Measurements from ENCODE around the gene FAM120A.
"Not testable (repeated sequence)": the region's sequence is repeated elsewhere in the genome, so short reads cannot be mapped to it uniquely, and the experiment has no call there.

FAM120A gene

GRCh38 chr9:93503381-93503780 is 51.9 kb downstream of the FAM120A start:
- no peak for ATAC-seq
- peaks cover 71% of the 10 kb centered on the region for H3K4me1 Mint-ChIP-seq
- no peaks in the 10 kb centered on the region for H3K27me3 Mint-ChIP-seq
- H3K4me3 Mint-ChIP-seq: no peak overlapping the region
- peak overlapping the region; percentile 15 for H3K27ac Mint-ChIP-seq
- peaks cover 69% of the 10 kb centered on the region for H3K36me3 Mint-ChIP-seq
- H3K9me3 Mint-ChIP-seq: no peaks in the 10 kb centered on the region

- H3K36me3 Mint-ChIP-seq: peaks cover 62% of the 10 kb centered on the region
- no peak overlapping the region for H3K4me3 Mint-ChIP-seq
- peak overlapping the region; percentile 15 for H3K27ac Mint-ChIP-seq
- no peaks in the 10 kb centered on the region for H3K9me3 Mint-ChIP-seq
- ATAC-seq: no peak
- H3K4me1 Mint-ChIP-seq: peaks cover 74% of the 10 kb centered on the region
- H3K27me3 Mint-ChIP-seq: no peaks in the 10 kb centered on the region
Observed at GRCh38 chr9:93505541-93506132, 54.2 kb downstream of the FAM120A start.

DNA sequence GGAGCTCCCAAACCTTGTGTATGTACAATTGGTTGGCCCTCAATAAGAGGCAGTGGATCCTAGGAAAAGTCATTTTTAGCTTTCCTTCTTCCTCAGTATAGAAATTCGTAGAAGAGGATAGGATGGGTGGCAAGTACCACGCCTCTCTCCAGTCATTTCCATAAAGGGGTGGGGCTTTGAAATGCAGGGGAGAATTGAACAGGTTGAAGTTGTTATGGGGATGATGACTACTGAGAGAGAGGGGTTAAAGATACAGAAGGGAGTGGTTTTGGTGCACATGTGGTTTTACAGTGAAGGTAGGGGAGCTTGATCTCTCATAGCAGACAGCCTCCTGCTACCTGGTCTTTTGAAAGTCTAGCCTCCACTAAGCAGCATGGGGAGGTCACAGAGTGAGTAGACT is 56.3 kb downstream of the FAM120A start:
- Mint-ChIP-seq H3K36me3 (peaks cover 58% of the 10 kb centered on the region), H3K27ac (peak overlapping the region; percentile 17), H3K9me3 (no peaks in the 10 kb centered on the region), H3K4me3 (no peak overlapping the region), H3K27me3 (no peaks in the 10 kb centered on the region), H3K4me1 (peaks cover 83% of the 10 kb centered on the region)
- no peak for ATAC-seq

GRCh38 chr9:93508207-93508606 is 56.7 kb downstream of the FAM120A start:
- no peaks in the 10 kb centered on the region for H3K27me3 Mint-ChIP-seq
- peaks cover 83% of the 10 kb centered on the region for H3K4me1 Mint-ChIP-seq
- peaks cover 57% of the 10 kb centered on the region for H3K36me3 Mint-ChIP-seq
- H3K9me3 Mint-ChIP-seq: no peaks in the 10 kb centered on the region
- H3K27ac Mint-ChIP-seq: no peak overlapping the region
- ATAC-seq: no peak
- no peak overlapping the region for H3K4me3 Mint-ChIP-seq

GRCh38 chr9:93509084-93509483 is 57.6 kb downstream of the FAM120A start:
- Mint-ChIP-seq H3K36me3 (peaks cover 58% of the 10 kb centered on the region), H3K9me3 (no peaks in the 10 kb centered on the region), H3K4me1 (peaks cover 85% of the 10 kb centered on the region), H3K27me3 (no peaks in the 10 kb centered on the region), H3K4me3 (no peak overlapping the region), H3K27ac (no peak overlapping the region)
- no peak for ATAC-seq

GRCh38 chr9:93510041-93510440 is 58.6 kb downstream of the FAM120A start:
- Mint-ChIP-seq H3K36me3 (peaks cover 58% of the 10 kb centered on the region), H3K27ac (no peak overlapping the region), H3K4me1 (peaks cover 76% of the 10 kb centered on the region), H3K9me3 (no peaks in the 10 kb centered on the region), H3K27me3 (no peaks in the 10 kb centered on the region), H3K4me3 (no peak overlapping the region)
- ATAC-seq: no peak

- H3K4me1 Mint-ChIP-seq: peaks cover 64% of the 10 kb centered on the region
- ATAC-seq: not testable (repeated sequence)
- H3K36me3 Mint-ChIP-seq: peaks cover 52% of the 10 kb centered on the region
Observed at GRCh38 chr9:93511228-93511627, 59.7 kb downstream of the FAM120A start.

DNA sequence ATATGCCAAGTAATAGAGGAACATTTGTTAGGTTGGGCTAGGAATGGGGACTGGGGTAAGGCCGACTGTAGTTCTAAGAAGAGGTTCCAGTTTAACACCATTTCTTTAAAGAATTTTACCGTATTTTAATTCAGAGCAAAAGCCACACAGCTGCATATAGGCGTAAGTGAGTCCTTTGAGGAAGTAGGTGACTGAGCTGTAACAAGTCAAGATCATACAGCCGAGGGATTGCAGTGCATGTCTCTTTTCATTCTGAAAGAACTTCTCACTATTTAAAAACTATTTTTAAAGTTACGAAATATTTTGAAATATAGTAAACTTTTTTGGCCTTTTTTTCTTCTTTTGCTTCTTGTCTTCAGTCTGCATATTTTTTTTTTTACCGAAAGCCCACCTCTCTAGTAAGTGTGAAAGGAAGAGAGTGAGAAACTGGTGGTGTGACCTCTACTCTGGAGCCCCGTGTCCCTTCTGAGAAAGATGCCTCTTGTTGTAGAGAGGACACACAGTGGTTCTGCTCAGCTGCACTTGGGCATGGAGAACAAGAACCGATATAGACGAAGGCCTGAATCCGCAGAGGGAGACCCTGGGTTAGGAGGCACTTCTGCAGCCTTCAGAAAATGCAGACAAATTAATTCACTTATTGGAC is 60.8 kb downstream of the FAM120A start:
- H3K4me1 Mint-ChIP-seq: peaks cover 53% of the 10 kb centered on the region
- not testable (repeated sequence) for ATAC-seq

More at GRCh38 chr9:93511228-93511627, 59.7 kb downstream of the FAM120A start:
- peak overlapping the region; percentile 51 for H3K27ac Mint-ChIP-seq
- H3K27me3 Mint-ChIP-seq, H3K9me3 Mint-ChIP-seq, H3K4me3 Mint-ChIP-seq: not testable (repeated sequence)

GRCh38 chr9:93513606-93514005 is 62.1 kb downstream of the FAM120A start:
- H3K9me3 Mint-ChIP-seq: no peaks in the 10 kb centered on the region
- H3K4me3 Mint-ChIP-seq: no peak overlapping the region
- no peaks in the 10 kb centered on the region for H3K27me3 Mint-ChIP-seq
- H3K36me3 Mint-ChIP-seq: peaks cover 48% of the 10 kb centered on the region
- H3K4me1 Mint-ChIP-seq: peaks cover 46% of the 10 kb centered on the region
- ATAC-seq: no peak
- H3K27ac Mint-ChIP-seq: no peak overlapping the region

More for the DNA sequence above, 60.8 kb downstream of the FAM120A start:
- H3K27ac Mint-ChIP-seq: peak overlapping the region; percentile 51
- H3K27me3 Mint-ChIP-seq, H3K4me3 Mint-ChIP-seq, H3K9me3 Mint-ChIP-seq: not testable (repeated sequence)
- peaks cover 46% of the 10 kb centered on the region for H3K36me3 Mint-ChIP-seq

DNA sequence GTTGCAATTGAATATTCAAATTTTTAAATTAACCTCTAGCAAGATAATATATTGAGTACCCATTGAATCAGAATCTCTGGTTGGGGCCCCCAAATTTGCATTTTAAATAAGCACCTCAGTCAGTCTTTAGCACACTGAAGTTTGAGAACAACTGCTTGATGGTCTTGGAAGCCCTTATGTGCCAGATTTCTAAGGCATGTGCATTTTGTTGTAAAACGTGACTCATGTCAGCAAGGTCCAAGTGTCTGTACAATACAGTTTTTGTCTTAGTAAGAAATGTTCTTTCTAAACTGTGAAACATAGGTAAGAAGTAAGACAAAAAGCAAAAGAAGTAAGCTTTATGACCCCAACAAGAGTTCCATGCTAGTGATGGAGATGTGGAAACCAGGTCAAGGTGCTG is 65.8 kb downstream of the FAM120A start:
- no peak overlapping the region for H3K27ac Mint-ChIP-seq
- H3K4me3 Mint-ChIP-seq: no peak overlapping the region
- no peaks in the 10 kb centered on the region for H3K9me3 Mint-ChIP-seq
- H3K4me1 Mint-ChIP-seq: peaks cover 25% of the 10 kb centered on the region
- no peak for ATAC-seq
- no peaks in the 10 kb centered on the region for H3K27me3 Mint-ChIP-seq
- H3K36me3 Mint-ChIP-seq: peaks cover 42% of the 10 kb centered on the region

- Mint-ChIP-seq H3K4me3 (no peak overlapping the region), H3K27ac (peak overlapping the region; percentile 32), H3K4me1 (peaks cover 14% of the 10 kb centered on the region), H3K36me3 (peaks cover 54% of the 10 kb centered on the region), H3K27me3 (no peaks in the 10 kb centered on the region), H3K9me3 (no peaks in the 10 kb centered on the region)
- no peak for ATAC-seq
Observed at GRCh38 chr9:93520523-93520922, 69.0 kb downstream of the FAM120A start.

DNA sequence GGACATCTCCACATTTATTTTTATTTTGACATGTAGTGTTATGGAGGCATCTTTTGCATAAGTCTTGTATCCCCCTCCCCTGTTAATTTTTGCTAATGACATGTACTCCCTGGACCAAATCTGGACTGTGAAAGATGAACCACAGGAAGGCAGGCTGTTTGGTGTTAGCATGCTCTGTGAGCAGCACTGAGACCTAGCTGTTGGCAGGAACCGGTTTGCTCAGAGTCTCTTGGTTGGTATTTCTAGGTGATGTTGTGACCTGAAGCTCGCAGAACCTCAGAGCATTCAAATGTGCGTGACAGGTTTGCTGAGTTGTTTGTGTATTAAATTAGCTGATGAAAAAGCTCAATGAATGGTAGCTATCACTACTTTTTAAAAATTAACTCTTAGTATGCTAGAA is 71.3 kb downstream of the FAM120A start:
- Mint-ChIP-seq H3K4me1 (peaks cover 22% of the 10 kb centered on the region), H3K4me3 (no peak overlapping the region), H3K27me3 (no peaks in the 10 kb centered on the region), H3K36me3 (peaks cover 55% of the 10 kb centered on the region), H3K9me3 (no peaks in the 10 kb centered on the region), H3K27ac (no peak overlapping the region)
- ATAC-seq: no peak

DNA sequence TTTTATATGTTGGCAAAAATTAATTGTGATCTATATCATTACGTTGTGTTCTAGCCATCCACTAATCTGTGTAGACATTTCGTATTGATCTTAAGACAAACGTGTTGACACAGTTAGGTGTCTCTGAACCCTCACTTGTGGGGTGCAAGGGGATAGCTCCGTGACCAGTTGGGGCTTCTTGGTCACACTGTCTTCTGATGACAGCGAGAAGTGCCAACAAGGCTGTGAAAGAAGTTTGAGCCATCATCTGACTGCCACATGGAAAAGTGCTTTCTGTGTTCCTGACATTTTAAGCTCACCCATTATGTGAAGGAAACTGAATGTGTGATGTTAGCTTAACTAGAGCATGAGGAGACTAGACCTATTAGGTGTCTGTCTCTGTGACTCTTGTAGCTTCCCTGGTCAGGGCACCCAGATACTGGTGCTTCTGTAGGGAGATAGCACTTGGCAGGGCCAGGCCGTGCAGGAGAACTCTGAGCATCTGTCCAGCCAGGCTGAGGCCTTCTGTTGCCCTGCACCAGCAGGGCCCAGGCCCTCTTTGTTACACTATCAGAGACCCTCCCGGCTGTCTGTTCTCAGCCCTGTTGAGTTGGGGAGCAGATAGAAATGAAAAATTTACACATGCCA is 72.1 kb downstream of the FAM120A start:
- Mint-ChIP-seq H3K27me3 (no peaks in the 10 kb centered on the region), H3K4me1 (peaks cover 16% of the 10 kb centered on the region), H3K36me3 (peaks cover 55% of the 10 kb centered on the region), H3K4me3 (no peak overlapping the region), H3K27ac (no peak overlapping the region), H3K9me3 (no peaks in the 10 kb centered on the region)
- ATAC-seq: no peak

DNA sequence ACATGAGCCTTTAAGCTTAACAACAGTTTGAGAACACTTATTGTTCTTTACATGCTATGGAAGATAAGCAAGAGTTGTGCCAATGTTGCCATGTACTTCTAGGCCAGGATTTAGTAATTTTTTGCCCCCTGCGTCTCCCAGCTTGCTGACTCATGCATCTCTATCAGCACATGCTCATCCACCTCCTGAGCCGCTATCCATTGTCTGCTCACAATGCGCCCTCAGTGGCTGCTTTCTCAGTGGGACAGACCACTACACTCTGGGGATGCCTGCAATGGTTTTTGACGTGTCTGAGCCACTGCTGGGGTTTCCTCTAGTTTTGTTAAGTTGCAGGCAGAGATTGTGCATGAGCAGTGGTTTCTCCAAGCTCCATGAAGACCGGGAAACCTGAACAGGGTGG is 74.0 kb downstream of the FAM120A start:
- Mint-ChIP-seq H3K9me3 (no peaks in the 10 kb centered on the region), H3K27ac (no peak overlapping the region), H3K36me3 (peaks cover 57% of the 10 kb centered on the region), H3K4me1 (peaks cover 15% of the 10 kb centered on the region), H3K27me3 (no peaks in the 10 kb centered on the region), H3K4me3 (no peak overlapping the region)
- no peak for ATAC-seq

DNA sequence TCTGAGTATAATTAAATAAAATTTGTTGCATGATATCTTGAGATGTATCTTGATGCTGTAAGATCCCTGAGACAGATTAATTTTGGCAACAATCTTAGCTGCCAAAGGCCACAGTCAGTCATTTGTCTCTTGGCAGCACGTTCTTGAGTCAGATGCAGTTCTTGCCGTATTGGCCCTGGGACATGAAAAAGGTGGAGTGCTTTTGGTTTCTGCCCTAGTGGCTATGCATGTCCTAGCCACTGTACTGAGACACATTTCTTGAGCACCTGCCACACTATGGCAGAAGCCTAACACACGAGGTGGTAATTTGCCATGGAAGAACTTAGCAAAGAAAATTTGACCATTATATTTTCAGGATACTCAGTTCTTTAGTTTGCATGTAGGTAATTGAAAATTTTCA is 79.9 kb downstream of the FAM120A start:
- Mint-ChIP-seq H3K36me3 (peaks cover 62% of the 10 kb centered on the region), H3K27me3 (no peaks in the 10 kb centered on the region)
- no peak for ATAC-seq

DNA sequence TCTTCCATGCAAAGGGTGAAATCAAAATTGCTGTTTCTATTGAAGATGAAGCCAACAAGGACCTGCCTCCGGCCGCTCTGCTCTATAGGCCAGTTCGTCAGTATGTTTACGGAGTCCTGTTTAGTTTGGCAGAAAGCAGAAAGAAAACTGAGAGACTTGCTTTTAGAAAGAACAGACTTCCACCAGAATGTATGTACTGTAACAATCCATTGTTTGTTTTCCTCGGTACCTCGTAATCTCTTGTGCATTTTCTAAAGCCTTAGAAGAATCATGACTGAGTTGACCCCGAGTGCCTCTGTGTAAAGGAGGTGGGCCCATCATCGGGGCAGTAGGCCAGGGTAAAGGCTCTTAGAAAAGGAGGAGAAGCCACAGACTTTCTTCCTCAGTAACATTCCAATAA is 80.7 kb downstream of the FAM120A start:
- no peaks in the 10 kb centered on the region for H3K27me3 Mint-ChIP-seq
- no peak overlapping the region for H3K27ac Mint-ChIP-seq
- no peaks in the 10 kb centered on the region for H3K9me3 Mint-ChIP-seq
- H3K4me3 Mint-ChIP-seq: no peak overlapping the region
- H3K36me3 Mint-ChIP-seq: peaks cover 58% of the 10 kb centered on the region
- peaks cover 12% of the 10 kb centered on the region for H3K4me1 Mint-ChIP-seq
- ATAC-seq: no peak

More for the DNA sequence above, 79.9 kb downstream of the FAM120A start:
- Mint-ChIP-seq H3K9me3 (no peaks in the 10 kb centered on the region), H3K4me3 (no peak overlapping the region), H3K27ac (no peak overlapping the region), H3K4me1 (peaks cover 18% of the 10 kb centered on the region)

All from stimulated activated memory B cell treated with anti-CD40 and anti-IgM and Interleukin-4, amounts not matched to agents 10 μg/mL and 1 μg/mL and 100 μg/mL, for 72 hours (primary cell).